Stimulated activated CD8-positive, alpha-beta memory T cell treated with anti-CD3 and anti-CD28 coated beads, Interleukin-7, amount 100 ng/mL, for 24 hours (primary cell): ENCODE measurements around the gene MESP2.
"Not testable (repeated sequence)": the region's sequence is repeated elsewhere in the genome, so short reads cannot be mapped to it uniquely, and the experiment has no call there.

Experiments
- DNase-seq: peaks from one replicate; pipeline ENCODE4 v3.0.0-alpha.2; 2020; ENCODE audit warnings: low read depth

MESP2 gene

DNA sequence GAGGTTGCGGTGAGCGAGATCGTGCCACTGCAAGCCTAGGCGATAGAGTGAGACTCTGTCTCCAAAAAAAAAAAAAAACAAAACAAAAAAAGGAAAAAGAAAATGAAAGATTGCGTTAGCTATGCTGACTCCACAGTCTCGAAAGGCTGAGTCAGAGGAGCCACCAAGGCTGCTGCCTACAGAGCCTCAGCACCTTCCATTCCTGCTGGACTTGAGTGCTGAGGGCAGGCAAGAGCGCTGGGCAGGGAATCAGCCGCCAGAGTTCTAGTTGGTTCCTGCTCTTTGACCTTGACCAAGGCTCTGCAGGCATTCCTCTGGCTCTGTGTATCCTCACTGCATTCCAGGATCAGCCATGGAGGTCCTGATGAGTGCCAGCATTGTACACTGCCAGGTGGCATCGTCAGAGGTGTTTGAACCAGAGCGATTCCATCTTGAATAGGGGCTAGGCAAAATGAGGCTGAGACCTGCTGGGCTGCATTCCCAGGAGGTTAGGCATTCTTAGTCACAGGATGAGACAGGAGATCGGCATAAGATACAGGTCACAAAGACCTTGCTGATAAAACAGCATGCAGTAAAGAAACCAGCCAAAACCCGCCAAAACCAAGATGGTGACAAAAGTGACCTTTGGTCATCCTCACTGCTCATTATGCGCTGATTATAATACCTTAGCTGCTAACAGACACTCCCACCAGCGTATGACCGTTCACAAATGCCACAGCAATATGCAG lies 5.9 kb downstream of the MESP2 start:
- no peak for DNase-seq

DNA sequence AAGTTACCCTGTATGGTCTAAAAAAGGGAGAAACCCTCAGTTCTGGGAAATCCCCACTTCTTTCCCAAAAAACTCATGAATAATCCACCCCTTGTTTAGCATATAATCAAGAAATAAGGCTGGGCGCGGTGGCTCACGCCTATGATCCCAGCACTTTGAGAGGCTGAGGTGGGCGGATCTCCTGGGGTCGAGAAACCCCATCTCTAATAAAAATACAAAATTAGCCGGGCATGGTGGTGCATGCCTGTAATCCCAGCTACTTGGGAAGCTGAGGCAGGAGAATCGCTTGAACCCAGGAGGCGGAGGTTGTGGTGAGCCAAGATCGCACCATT lies 6.5 kb downstream of the MESP2 start:
- DNase-seq: not testable (repeated sequence)

DNA sequence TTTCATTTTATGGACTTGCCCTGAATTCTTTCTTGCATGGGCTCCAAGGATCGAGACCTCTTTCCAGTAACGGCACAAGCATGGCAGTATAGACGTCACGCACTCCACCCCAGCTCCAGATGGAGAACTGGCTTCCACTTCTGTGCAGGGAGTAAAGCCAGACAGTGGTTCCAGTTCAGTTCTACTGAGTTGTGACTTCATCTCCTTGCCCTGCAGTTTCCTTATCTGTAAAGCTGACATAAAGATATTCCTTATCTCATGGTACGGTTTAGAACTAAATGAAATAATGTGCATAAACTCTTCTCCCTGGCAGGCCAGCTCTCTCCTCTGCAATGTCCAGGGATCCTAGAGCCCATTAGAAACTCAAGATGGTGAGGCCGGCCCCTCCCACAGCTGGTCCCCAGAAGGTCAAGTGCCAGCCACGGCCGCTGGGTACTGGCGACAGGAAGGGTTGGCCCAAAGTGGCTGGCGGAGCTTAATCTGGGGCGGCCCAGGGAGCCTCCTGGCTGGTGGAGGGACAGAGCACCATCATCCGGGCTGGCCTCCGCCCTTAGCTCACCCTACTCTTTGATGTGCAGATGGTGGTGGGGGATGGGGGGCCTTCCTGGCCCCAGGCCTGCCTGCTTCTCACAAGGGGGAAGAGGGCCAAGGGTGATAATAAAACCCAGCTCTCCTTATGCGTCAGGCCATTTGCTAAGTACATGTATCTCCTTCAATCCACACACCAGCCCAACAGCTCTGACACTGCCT lies 7.2 kb downstream of the MESP2 start:
- DNase-seq: no peak

DNA sequence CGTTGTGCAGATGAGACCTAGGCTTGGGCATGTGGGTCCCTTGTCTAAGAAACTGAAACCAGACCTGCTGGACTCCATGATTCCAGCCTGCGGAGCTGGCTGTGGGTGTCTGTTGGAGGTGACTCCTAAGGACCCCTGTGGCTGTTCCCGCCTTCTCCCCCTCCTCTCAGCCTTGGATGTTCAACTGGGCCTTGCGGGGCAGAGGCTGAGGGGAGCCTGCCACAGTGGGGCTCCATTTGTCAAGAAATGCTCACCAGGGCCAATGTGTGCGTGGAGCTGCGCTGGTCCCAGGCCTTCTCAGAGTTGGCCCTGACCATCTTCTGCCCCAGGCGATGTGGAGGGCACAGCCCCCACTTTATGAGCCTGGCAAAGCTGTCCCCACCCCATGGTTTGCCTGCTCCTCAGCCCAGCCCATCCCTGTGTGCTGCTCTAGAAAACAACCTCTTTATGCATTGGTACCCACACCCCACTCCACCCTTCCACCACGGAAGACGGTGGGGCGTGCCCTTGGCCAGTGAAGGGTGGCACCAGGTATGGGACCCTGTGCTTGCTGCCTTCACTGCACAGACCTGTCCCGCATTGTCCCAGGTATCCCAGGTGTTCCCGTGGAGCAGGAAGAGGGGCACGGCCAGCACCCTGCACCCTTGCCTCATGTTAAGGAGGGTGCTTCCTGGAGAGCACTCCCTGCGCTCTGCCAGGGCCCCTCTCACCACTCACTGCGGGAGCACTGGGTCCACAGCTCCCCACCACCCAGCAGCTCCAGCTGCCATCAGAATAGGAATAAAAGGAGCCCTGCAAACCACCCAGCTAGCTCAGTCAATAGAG lies 7.9 kb downstream of the MESP2 start:
- DNase-seq: no peak

DNA sequence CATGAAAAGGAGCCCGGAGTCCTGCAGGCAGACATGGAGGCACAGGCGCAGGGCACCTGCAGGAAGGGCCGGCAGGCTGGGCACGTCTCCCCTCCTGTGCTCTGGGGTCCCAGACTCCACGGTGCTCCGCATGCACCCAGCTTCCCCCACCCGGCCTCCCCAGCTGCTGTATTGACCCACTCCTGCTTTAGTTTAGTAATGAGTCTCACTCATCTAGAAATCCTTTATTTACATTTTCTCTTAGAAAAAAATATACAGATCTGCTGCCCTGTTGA lies 8.5 kb downstream of the MESP2 start:
- DNase-seq: no peak

DNA sequence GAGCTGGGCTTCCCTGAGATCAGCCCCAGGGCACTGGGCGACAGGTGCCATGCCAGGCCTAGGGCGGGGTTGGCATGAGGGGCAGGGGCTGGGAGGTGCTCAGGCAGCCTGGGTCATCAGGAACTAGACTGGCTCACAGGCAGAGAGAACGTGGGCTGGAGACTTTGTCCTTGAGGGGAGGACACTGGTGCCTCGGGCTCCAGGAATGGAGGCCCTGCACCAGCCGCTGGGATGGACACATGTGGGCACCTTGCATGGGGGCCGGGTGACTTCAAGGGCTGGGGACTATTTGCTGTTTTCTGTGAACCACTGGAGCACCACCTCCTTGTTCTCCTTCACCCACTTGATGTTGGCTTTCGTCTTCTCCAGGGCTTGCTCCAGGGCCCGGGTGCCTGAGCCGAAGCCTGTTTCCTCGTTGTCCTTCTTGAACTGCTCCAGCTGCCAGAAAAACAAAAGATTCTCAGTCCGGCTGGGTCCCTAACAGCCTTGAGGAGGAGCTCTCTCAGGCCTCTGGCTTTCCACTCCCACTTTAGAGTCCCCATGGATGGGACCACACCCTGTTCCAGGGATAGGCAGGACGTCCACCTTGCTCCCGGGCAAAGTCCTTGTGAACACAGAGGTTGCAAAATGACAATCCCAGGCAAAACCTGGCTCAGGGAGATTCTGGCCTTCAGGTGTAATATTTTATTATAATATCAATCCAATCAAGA lies 9.1 kb downstream of the MESP2 start:
- no peak for DNase-seq

DNA sequence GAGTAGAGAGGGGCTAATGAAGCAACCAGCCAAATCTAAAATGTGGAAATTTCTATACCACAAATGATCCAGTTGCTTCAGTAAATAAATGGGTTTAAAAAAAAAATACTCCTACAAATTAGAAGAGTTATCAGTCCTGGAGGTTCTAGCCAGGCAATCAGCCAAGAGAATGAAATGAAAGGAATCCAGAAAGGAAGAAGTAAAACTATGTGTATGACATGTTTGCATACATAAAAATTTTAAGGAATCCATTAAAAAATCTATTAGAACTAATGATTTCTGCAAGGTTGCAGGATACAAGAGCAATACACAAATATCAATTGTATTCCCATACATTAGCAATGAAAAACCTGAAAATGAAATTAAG lies 9.6 kb downstream of the MESP2 start:
- no peak for DNase-seq

DNA sequence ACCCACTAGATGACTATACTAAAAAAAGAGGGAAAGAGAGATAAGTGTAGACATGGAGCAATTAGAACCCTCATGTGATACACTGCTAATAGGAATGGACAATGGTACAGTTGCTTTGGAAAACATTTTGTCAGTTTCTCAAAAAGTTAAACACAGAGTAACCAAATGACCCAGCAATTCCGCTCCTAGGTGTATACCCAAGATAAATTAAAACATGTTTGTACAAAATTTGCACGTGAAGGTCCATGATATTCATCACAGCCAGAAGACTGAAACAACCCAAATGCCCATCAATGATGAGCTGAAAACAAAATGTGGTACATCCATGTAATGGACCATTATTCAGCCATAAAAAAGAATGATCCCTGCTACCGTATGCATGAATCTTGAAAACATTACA lies 11.8 kb downstream of the MESP2 start:
- DNase-seq: no peak

DNA sequence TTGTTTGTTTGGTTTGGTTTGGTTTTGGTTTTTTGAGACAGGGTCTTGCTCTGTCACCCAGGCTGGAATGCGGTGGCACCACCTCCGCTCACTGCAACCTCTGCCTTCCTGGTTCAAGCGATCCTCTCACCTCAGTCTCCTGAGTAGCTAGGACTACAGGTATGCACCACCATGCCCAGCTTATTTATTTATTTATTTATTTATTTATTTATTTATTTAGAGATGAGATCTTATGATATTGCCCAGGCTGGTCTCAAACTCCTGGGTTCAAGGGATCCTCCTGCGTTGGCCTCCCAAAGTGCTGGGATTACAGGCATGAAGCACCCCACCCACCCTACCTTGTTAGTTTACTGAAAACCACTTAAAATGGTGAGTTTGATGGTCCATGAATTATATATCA lies 12.5 kb downstream of the MESP2 start:
- not testable (repeated sequence) for DNase-seq

DNA sequence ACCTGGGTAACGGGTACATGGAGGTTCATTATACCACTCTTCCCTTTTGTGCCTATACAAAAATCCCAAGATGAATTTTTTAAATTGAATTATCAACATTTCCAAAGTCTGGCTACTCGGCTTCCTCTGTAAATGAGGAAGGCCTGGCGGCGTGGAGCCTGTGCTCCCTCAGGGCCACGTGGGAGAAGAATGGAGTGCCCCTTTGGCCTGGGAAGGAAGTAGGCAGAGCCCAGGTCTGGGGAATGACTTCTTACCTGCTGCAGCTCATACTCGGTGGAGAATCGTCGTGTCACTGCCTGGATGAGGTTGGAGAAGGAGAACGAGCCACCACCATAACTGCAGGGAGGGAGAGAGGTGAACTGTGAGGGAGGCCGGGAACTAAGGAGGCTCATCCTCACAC lies 14.1 kb downstream of the MESP2 start:
- DNase-seq: no peak

DNA sequence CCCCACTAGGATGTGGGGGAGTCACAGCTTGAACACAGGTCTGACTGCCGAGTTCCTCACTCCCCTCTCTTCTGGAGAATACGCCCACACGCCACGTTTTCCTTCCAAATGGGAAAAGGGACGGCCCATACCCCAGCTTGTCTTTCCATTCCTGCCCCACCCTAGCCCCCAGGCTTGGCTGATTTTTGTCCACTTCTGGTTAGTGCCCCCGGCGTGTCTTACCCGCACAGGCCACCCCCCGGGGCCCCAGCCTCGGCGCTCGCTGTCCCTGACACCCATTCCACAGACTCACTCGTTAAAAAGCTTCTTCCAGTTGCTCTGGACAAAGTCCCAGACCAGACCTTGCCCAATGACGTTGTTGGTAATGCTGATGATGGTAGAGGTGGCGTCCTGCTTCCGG lies 14.5 kb downstream of the MESP2 start:
- no peak for DNase-seq

DNA sequence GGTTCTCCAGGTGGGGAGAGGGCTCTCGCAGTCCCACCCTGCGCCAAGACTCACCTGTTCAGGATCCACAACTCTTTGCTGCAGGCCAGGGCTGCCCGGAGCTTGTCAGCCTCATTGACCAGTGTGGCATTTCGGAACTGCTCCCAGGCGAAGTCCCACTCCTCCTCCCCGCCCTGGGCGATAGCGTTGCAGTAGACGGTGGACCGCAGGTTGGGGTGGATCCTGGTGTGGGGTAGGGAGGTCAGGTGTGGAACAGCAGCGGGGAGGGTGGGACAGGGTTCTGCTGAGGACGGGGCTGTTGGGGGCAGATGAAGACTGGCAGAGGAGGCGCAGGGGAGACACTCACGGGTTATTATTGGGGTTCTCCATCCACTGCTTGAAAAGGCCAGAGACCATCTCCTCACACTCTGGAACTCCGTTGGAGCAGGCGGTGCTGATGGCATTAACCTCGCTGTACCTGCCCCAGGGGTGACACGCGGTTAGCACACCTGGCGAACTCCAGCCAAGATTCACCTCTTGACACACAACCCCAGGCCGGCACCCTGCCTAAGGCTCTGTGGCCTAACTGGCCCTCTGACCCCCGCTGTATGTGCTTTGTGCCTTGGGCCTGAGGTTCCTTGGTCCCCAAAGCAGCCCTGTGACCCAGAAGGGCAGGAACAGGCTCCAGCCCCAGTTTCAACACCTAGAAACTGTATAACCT lies 16.1 kb downstream of the MESP2 start:
- DNase-seq: no peak

DNA sequence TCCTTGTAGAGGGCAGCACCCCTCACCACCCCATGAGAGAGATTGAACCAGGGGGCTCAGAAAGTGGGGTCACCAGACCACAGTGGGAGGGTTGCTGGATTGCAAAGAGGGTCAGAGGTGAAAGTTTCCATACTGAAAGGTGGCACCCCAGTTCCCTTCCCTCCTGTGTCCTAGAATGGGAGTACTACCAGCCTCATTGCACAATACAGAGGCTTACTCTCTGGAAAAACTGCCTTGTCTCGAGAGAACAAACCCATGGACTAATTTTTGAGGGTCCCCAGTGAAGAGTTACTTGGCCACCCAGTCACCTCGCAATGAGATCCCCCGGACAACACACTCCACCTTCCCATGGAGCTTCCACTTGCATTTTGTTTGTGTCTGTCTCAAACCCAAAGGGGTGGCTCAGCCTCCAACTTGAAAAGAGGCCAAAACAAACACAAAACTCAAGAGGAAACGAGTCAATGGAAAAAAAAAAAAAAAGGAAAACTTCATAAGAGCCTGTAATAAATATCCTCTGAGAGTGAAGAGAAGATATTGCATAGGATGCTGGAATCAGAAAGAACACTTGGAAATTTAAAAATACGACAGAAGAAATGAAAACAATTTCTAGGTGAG lies 18.6 kb downstream of the MESP2 start:
- DNase-seq: no peak

DNA sequence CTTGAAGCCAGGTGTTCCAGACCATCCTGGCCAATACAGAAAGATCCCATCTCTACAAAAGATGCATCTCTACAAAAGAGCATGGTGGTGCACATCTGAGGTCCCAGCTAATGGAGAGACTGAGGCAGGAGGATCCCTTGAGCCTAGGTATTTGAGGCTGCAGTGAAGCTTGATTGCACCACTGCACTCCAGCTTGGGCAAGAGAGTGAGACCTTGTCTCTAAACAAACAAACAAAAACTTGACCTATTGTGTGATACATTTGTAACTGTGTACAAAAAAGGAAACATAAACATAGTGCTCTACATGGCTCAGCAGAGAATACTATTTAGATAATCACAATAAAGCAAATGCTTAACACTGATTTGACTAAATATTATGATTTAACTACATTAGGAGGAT lies 19.9 kb downstream of the MESP2 start:
- no peak for DNase-seq

DNA sequence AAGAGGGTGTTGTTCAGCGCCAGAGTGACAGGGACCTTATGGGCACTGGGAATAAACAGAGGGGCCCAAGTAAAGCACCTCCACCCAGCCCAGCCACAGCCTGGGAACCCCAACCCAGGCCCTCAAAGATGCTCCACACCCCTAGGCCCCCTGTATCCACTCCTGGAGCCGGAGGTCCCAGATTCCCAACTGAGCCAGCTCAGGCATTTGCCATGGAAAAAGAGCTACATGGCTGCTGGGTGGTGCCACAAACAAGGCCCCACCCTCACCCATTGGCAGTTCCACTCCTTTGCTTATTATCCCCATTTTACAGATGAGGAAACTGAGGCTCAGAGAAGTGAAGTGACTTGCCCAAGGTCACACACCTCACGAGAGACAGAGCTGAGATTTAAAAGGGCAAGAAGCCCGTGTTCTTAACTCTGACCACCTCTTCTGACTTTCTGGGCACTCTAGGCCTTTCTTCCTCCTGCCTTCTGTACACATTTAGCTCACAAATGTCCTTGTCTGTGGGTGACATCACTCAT lies 21.6 kb downstream of the MESP2 start:
- no peak for DNase-seq

DNA sequence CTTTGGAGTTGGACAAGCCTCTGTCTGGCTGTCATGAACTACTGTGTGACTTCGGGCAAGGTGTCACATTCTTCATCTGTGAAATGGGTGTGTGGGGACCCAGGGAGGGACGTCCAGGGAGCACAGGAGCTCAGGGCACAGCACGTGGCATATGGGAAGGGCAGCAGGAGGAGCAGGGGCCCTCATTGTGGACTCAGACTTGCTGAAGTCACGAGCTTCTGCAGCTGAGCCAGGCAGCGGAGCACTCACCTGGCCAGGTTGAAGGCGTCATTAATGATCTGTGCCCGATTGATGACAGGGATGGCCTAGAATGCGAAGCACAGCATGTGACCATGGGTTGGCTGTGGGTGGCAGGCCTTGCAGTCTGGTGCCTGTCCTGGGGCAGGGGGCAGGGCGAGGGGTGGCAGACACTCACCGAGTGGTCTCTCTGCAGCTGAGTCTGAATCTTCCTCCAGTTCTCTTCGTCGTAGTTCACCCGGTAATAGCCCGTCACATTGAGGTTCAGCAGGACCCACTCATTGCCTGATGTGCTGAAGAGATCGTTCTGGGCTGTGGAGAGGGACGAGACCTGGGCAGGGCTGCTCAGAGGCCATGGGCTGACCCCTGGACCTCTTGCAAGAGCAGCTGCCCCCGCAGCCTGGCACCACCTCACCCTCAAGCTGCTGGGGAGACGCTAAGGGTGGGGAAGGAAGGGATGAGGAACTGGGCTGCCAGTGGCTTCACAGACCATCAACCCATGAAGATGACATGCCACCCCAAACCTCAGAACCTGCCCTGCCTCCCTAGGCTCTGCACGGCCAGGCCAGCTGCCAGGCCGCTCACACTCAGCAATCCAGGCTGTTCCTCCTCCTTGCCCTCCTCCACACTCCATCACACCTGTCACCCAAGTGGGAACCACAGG lies 23.1 kb downstream of the MESP2 start:
- no peak for DNase-seq

DNA sequence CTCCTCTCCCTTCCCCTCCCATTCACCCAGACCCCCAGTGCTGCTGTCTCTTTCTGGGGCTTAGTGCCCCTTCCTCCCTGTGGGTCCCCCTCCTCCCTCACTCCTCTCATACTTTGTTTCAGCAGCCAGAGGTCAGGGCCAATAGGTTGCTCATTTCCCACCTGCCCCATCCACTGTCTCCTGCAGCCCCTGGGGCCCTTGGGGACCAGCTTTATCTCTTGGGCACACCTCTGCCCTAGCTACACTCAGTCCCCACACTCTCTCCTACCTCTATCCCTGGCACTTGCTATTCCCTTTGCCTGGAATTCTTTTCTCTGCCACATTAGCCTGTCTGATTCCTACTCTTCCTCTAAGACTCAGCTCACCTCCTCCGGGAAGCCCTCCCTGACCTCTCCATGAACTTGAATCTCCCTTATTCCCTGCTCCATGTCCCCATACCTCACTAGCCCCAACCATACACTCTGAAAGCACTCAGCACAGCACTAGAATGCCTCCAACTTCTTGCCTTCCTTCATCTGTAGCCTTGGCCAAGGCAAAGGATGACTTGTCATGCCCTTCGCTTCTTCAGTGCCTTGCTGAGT lies 23.9 kb downstream of the MESP2 start:
- no peak for DNase-seq

DNA sequence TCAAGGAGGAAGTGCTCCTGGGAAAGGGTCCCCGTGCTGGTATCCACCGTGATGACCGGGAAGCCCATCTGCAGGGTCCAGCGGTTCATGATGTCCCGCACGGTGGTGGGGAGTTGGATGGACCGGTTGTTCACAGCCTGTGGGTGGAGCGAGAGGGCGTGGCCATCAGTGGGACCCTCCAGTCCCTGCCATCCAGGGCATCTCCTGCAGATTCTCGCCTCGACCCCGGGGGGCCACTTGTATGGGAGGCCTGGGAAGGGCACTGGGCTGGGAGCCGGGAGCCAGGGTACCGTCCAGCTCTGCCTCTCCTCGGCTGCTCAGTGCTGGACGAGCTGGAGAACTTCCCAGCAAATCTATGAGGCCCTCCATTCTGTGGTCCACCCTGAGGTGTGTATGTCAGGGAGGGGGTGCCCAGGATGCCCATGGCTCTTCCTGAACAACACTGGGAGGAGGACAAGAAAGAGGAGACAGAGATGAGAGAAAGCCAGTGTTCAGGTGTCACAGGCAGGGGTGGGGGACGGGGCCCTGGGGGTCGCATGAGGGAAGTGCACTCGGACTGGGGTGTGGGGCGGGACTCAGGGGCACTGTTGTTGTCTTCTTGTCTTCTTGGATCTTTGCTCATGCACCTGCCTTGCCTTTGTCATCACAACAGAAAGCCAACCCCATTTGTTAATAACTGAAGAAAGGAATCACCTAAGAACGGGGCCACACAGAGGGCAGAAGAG lies 25.5 kb downstream of the MESP2 start:
- no peak for DNase-seq

DNA sequence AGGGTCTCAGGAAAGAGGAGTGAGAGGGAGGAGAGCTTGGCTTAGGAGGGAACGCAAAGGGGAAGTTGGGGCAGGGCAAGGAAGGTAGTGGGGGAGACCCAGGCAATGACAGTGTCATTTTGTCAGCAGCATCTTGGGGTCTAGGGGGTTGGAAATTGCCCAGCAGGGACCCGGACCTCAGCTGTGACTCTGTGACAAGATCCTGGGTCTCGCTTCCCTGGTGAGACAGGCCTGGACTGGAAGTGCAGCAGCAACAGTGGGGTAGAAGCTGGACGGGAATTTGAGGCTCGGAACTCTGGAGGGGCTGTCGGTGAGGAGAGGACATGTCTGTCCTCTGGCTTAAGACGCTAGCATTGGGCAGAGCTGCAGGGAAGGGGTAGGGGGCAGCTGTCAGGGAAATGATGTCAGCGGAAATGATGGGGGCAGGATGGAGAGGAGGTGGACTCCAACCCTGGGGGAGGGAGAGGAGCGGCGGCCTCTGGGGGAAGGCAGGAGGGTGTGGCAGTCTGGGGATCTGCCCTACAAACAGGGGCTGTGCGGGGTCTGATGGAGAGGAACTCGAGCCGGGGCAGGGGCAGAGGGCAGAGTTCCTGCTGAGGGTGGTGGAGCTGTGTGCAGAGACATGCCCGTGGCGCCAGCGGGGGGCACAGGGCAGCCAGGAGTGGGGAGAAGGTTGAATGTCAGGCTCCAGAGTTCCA lies 26.2 kb downstream of the MESP2 start:
- DNase-seq: no peak
